ENCODE results near the gene RPA1. TPM values are rescaled to one million over a fixed set of nuclear protein-coding genes. Genes with fewer than 3 reads are reported as not detected.
"Not testable (repeated sequence)": the region's sequence is repeated elsewhere in the genome, so short reads cannot be mapped to it uniquely, and the experiment has no call there.

The RPA1 gene
- polyA plus RNA-seq (ENCODE audit: insufficient read length in 4 of 4), result 100 to 1,000 TPM; 117 to 140 (median 130) TPM

DNA sequence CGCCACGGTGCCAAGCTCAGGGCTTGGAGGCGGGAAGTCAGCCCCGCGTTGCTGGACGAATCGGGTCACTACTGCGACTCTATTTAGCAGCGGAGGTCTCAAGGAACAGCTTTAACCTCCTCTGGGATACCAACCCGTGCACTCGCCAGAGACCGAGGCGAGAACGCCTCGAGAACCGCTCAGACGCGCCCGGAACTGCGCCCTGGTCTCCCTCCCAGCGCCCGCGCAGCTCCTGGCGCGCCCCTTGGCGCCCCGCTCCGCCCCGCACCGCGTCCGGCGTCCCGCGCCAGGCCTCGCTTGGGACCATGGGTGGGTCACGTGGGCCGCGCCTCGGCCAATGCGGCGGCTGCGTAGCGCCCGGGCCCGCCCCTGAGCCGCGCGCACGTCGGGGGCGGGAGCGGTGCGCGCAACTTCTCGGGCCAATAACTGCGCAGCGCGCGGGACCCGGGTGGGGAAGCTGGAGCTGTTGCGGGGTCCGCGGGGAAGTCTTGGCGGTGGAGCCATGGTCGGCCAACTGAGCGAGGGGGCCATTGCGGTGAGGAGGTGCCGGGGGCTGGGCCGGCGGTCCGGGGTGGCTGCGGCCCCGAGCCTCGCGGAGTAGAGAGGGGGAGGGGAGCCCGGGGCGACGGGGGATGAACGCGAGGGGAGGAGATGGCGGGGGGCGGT is at the start of gene RPA1, which contains the start of gene SMYD4:
Gene RPA1, plus strand, starts transcription at position 414 of the 666 bp plus-strand sequence. Its CDS starts 89 bp downstream, at position 503.
Gene SMYD4, minus strand, starts transcription at position 311 of the 666 bp plus-strand sequence. CDS start 1,908 bp downstream, outside the sequence.
- DNase-seq (ENCODE audit: low read depth in 4 of 4, low spot score in 3 of 4), result peak; percentile 78 to 83 (median 80)

DNA sequence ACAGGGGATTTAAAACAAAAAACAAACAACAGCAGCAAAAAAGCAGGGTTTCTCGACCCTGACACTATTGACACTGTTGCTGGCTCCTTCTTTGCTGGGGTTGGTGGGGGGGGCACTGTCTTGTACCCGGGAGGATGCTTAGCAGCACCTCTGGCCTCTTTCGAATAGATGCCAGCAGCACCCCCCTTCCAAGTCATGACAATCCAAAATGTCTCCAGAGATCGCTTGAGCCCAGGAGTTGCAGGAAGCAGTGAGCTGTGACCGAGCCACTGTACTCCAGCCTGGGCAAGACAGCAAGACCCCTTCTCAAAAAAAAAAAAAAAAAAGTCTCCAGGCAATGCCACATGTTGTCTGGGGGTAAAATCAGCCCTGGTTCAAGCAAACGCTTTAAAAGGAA is 47.6 kb upstream of the RPA1 start:
- no peak for DNase-seq (ENCODE audit: low read depth in 4 of 4, low spot score in 3 of 4)

DNA sequence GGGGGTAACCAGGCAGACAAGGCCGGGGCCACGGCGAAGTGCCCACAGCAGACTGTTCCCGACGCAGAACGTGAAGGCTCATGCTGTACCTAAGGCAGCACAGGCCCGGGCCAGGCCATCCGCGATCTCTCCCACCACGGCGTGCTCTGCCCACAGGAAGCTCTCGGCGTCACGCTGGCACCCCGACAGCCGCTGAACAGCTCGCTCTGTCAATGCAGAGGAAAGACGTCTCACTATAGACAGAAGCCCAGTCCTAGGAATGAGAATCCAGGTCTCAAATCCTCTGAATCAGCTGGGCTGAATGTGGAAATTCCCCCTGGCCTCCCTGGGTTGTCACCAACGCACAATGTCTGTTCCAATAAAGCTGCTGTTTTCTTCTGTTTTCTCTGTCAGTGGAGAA is 46.5 kb upstream of the RPA1 start:
- no peak for DNase-seq (ENCODE audit: low read depth in 4 of 4, low spot score in 3 of 4)

DNA sequence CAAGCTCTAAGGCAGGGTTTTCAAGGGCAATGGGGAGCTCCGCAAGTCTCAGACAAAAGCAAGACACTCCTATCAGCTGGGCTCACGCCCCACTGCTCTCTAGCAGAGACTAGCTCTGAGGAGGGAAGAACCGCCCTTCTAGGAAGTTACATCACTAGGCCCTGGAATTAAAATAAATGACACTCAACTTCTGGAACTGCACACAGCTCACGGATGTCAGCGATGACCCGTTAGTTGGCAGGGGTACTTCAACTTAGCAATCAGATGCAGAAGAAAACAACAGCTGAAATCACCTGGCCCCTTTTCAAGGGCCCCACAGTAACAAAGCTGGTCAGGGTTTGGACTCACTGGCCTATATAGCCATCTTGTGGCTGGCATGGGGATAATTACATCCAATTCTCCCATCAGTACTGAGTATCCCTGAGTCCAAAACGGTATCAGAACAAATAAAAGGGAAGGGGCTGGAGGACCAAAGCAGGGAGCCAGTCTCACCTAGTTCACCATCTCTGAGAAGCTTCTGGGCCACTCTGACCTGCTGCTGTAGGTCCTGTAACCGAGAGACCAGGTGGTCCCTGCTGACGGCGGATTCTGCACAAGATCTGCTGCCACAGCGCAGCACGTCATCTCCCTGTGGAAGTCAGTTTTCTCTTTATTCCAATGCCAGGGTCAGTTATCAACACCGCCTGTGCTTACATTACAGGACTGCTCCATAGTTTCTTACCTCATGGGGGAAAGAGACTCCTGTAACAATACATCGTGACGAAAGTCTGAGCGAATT is 45.8 kb upstream of the RPA1 start:
- peak in 1 of 4 donors; percentile 50 for DNase-seq (ENCODE audit: low read depth in 4 of 4, low spot score in 3 of 4)

DNA sequence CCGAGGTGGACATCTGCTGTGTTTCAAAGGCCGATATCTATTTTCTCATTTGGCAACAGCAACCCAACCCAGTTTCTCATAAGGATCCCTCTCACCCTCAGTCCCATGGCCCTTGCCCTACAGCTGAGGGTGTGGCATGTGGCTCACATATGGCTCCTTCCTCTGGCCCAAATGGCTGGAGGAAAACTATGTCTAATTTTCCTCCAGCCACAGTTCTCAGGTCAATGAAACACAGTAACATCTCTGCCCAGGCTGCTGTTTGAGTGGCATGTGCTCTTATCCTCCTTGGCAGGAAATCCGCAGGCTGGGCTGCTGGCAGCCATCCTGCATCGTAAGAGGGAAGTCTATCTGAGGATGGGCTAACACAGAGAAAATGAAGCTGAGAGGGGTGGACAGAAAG is 43.9 kb upstream of the RPA1 start:
- DNase-seq (ENCODE audit: low read depth in 4 of 4, low spot score in 3 of 4), result no peak

DNA sequence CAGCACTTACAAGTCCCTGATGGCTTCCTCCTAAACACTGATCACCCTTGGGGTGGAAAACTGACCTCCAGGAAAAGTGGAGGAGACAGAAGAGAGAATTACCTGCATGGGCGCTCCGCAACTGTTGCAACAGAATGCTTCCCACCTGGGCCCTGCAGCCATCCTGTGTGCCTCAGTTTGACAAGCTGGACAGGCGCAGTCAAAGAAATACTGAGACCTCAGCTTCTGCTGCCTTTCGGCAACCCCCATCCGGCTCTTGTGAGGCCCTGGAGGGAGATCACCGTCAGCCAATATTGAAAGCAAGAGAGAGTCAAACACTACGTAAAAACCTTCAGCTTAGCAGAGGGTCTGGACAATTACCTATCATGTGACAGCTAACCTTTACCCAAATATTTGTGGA is 43.1 kb upstream of the RPA1 start:
- no peak for DNase-seq (ENCODE audit: low read depth in 4 of 4, low spot score in 3 of 4)

DNA sequence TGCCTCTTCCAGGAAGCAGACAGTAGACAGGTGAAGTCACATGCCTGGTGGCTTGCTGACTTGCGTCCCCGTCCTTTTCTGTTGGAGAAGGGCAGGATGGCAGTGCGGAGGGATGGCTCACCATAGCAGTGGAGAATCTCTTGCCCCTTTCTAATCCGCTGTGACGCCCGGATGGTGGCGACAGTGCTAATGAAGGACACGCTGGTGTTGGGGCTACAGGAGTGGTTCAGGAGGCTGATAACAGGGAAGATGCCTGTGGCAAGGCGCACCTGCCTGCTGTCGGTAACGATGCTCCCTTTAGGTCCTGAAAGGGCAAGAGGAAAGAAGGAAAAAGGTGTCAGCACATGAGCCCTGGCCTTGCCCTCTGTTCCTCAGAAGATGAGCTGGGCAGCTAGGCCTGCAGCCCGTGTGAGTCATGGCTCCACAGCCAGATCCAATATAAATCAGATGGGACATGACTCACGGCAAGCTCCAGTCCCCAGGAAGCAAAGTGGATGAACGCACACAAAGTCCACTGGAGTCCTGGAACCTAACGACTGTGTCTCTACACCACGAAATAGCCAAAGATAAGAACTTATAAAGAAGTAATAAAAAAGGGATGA is 42.4 kb upstream of the RPA1 start:
- DNase-seq (ENCODE audit: low read depth in 4 of 4, low spot score in 3 of 4), result no peak

DNA sequence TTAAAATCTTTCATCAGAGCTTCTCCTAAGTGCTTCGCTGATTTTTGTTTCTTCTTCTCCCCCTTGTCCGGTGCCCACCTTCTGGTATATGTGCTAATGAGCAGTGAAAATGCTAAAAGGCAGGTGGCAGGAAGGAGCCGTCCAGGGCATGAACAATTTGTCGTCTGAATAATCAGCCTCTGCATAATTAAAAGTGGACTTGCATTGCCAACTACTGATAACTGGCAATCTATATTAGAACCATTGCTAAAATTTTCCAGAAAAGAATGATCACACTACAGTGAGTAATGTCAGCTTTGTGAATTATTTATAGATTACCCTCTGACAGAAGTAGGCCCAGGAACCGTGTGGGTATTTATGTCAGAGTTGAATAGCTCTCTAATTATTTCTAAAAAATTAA is 39.9 kb upstream of the RPA1 start:
- DNase-seq (ENCODE audit: low read depth in 4 of 4, low spot score in 3 of 4), result no peak

DNA sequence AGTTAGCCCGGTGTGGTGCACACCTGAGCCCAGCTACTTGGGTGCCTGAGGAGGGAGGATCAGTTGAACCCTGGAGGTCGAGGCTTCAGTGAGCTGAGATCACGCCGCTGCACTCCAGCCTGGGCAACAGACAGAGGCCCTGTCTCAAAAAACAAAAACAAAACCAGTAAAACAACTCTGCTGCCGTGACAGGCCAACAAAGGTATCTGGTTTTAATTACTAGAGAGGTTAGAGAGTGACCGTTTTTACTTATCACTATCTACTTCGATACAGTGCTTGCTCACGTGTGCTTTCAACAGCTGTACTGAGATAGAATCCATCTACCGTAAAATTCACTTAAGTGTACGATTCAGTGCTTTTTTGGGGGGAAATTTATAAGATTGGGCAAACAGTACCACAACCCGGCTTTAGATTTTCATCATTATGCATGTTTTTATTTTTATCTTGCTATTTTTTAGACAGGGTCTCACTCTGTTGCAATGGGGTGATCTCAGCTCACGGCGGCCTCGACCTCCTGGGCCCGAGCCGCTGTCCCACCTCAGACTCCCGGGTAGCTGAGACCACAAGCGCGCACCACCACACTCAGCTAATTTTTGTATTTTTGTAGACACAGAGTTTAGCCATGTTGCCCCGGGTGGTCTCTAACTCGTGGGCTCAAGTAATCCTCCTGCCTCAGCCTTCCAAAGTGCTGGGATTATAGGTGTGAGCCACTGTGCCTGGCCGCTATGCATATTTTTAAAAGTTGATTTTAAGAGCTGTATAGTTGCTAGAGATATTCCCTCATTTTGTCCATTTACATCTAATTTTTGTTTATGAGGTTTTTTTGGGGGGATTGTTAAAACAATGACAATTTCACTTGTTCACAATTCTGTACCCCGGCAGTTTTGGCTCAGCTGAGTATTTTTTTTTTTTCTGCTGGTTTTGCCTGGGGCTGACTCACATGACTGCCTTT is 37.0 kb upstream of the RPA1 start:
- DNase-seq (ENCODE audit: low read depth in 4 of 4, low spot score in 3 of 4), result no peak

DNA sequence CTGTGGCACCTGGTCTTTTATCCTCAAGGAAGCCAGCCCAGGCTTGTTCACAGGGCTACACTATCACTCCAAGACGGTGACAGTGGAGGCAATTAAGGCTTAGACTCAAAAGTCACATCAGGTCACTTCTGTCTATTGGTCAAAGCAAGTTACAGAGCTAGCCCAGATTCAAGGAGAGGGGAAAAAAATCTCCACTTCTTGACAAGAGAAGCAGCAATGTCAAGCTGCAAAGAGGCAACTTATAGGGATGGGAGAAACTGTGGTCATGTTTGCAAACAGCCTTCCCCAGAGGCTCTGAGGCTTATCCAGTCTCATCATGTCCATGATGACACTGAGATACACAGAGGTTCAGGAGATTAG is 36.4 kb upstream of the RPA1 start:
- no peak for DNase-seq (ENCODE audit: low read depth in 4 of 4, low spot score in 3 of 4)

DNA sequence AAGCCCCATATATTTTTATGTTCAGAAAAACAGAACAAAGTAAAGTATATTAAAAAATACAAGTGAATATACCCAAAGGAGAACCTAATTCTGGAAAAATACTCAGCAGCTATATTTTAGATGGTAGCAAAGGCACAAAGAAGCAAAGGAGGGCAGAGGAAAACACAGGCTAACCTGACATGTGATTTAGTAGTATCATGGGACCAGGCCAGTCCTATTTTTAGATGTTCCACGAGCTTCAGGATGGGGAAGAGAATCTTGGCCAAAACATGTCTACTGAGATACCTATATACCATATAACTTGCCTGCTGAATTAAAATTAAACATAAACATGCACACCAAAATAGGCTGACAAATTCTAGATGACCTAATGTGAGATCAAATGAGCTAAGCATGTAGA is 33.0 kb upstream of the RPA1 start:
- DNase-seq (ENCODE audit: low read depth in 4 of 4, low spot score in 3 of 4), result no peak

DNA sequence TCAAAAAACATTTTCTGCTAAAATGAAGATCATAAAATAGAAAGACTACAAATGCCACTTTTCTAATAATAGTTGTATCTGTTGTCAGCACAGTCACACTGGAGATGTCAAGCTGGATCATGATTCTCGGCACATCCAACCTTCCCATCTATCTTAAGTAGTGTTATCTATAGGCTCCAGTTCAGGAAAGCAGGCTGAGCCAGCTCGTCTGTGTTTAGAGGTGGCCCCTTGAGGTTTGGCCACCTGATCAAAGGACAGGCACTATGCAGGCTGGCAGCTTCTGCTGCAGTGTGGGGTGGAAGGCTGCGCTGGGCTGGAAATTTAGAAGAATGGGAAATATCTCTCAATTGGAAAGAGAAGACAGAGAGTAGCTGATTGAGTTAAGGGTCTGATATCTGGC is 32.5 kb upstream of the RPA1 start:
- no peak for DNase-seq (ENCODE audit: low read depth in 4 of 4, low spot score in 3 of 4)

DNA sequence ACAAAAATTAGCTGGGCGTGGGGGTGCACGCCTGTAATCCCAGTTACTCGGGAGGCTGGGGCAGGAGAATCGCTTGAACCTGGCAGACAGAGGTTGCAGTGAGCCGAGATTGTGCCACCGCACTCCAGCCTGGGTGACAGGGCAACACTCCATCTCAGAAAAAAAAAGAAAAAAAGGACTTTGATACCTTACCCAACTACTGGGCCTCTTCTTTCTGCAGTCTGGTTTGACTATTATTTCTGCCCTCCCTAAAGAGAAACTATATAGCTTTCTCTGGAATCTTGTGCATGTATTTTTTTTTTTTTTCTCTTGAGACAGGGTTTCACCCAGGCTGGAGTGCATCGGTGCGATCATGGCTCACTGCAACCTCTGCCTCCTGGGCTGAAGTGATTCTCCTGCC is 32.0 kb upstream of the RPA1 start:
- DNase-seq (ENCODE audit: low read depth in 4 of 4, low spot score in 3 of 4), result not testable (repeated sequence)

DNA sequence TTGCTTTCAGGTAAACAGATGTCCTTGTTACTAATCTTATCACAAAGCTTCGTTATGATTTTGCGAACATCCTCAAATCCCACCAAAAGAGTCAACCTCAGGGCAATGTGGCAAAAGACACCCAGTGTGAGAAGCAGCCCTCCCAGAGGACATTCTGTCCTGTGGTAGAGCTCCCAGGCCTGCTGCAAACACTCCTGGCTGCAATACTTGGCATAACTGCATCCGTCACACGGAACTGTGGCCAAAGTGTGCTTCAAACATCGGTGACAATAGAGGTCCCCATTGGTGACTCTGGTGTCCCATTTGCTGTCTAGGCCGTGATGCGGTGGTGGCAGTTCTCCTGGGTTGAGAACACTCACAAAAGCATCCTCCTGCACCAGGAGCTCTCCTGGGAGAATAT is 29.6 kb upstream of the RPA1 start:
- DNase-seq (ENCODE audit: low read depth in 4 of 4, low spot score in 3 of 4), result no peak

DNA sequence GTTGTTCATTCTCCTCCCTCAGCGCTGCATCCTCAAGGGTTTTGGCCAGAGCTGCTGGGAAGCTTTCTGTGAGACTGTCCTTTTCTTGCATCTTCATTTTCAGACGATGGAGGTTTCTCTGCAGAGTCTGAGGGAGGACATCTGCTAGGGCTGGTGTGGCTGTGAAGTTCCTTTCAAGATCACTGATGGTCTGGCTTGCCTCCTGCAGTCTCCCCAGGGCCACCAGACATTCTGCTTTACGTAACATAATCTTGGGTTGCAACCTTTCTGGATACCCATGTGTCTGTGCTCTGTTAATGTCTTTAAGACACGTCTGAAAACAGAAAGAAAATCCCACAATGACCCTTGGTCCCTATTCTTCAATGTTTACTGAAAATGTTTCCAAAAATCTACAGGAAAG is 29.1 kb upstream of the RPA1 start:
- no peak for DNase-seq (ENCODE audit: low read depth in 4 of 4, low spot score in 3 of 4)

DNA sequence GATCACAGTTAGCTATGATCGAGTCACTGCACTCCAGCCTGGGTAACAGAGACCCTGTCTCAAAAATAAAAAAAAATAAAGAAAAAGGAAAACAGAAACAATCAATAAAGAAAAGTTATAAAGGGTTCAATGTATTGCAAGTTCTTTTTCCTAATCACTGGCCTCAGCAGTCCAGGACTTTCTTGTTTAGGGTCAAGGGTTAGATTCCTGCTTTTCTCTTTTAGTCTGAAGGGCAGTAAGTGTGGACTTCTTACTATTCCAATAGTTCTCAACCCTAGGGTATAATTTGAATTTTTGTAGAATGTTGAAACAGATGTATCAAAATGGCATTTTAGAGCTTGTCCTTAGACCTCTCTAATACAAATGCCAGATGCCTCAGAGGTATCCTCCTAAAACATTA is 27.4 kb upstream of the RPA1 start:
- DNase-seq (ENCODE audit: low read depth in 4 of 4, low spot score in 3 of 4), result no peak

DNA sequence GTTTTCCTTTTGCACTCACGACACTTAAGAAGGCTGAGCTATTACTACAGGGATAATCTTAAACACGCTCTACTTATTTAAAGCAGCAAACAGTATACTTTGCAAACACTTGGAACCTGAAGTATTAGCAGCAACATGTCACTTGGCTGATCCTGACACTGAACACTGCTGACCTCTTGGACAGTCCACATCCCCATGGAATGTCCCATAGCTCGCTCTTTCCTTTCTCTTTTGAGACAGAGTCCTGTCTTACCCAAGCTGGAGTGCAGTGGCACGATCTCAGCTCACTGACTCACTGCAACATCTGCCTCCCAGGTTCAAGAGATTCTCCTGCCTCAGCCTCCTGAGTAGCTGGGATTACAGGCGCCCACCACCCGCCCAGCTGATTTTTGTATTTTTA is 26.5 kb upstream of the RPA1 start:
- DNase-seq (ENCODE audit: low read depth in 4 of 4, low spot score in 3 of 4), result no peak

DNA sequence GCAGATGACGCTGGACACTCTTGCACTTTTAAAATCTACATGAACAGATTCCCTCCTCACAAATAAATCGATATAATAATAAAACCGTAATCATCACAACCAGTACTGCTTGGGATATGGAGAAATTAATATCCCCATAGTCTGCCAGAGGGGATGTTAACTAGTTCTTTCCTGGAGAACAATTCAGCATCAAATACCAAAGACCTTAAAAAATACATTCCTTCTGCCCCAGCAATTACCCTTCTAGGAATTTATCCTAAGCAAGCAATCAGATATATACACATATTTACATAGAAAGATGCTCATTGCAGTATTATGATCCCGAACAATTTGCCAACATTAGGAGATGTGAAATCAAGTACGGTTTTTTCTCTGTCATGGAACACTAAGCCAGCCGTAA is 21.9 kb upstream of the RPA1 start:
- no peak for DNase-seq (ENCODE audit: low read depth in 4 of 4, low spot score in 3 of 4)

DNA sequence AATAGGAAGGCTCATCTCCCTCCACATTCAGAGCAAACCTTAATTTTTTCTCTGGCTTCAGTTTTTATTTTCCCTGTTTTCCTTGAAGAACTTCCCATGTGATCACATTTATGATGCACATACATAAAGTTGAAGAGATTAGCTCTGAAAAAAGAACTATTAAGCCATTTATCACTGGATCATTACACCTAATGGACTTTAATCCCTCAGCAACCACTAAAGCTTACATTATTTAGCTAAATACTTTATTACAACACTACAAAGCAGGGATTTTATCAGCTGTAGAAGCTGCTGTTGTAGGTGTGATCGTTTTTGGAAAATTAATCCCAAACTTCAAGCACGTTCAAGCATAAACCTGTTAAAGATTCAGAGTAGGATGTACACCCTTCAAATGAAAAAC is 21.2 kb upstream of the RPA1 start:
- DNase-seq (ENCODE audit: low read depth in 4 of 4, low spot score in 3 of 4), result no peak

DNA sequence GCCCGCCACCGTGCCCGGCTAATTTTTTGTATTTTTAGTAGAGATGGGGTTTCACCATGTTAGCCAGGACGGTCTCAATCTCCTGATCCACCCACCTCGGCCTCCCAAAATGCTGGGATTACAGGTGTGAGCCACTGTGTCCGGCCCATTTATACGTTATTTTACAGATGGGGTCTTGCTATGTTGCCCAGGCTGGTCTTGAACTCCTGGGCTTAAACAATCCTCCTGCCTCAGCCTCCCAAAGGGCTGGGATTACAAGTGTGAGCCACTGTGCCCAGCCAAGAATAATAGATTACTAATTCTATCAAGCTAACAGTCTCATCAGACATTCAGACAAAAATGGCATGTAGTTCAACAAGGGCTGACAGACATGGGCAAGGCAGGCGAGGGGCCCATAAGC is 20.0 kb upstream of the RPA1 start:
- not testable (repeated sequence) for DNase-seq (ENCODE audit: low read depth in 4 of 4, low spot score in 3 of 4)

Data from right renal pelvis (tissue), 4 donors.